AML-193 (cell line): ENCODE results near the gene ZNF594.
"Not testable (repeated sequence)": the region's sequence is repeated elsewhere in the genome, so short reads cannot be mapped to it uniquely, and the experiment has no call there.

Source experiments
- DNase-seq, 2 experiments: peaks; one replicate each; lab custom pipeline; 2025; lab: John Stamatoyannopoulos, UW

The ZNF594 gene

DNA sequence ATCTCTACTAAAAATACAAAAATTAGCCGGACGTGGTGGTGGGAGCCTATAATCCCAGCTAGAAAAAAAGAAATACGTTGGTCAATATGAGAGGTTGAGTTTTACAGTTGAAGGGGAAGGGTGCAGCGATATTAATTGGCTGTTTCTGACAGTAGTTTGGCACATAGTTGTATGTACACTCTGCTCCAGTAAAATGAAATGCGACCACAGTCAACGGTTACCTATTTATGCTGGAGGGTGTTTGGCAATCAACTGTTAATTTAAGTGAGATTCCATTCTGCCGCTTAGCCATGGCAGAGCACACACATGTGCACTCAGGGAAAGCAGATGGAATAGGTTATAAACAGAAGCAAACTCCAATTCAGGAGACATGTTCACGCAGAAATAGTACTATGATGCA, 9.3 kb upstream of the ZNF594 start:
- no peak for DNase-seq

DNA sequence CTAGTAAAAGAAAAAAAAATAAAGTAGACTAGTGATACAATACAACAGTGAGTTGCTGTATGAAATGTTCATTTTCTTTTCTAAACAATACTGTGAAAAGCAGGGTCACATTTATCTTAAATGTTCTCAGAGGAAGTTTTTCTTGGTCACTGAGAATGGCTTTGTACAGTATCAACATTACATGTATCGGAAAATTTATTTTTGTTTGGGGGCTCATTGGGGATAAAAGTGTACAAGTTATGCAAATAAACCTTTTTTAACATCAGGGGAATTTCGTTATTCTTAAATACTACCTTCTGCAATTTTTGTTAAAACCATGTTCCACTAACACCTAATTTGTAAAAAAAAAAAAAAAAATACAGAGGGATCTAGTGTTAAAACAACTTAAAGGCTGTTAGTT, 8.7 kb upstream of the ZNF594 start:
- no peak for DNase-seq

DNA sequence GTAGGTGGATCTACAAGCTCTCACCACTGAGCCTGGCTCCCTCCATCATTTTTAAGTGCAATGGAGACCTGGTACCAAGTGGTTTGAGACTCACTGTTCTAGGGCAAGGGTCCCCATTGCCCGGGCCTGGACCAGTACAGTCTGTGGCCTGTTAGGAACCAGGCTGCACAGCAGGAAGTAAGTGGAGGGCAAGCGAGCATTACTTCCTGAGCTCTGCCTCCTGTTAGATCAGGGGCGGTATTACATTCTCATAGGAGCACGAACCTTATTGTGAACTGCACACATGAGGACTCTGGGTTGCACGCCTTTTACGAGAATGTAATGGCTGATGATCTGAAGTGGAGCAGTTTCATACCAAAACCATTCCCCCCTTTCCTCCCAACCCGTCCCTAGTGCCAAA, 6.8 kb upstream of the ZNF594 start:
- DNase-seq, result no peak

DNA sequence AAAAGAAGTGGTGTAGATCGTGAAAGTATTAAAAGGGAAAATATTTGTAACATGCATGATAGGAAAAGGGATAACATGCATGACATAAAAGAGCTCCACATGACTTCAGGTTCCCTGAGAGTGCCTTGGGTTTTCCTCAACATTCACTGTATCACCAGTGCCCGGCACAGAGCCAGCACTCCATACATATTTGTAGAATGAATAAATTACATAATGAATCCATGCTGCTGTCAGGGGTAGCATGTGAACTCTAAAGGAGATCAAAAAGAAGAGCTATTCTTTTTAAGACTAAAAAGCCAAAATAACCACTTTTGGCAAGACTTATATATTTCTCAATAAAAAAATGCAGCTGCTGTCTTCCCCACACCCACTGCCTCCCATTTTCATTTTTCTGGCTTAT, 2.7 kb upstream of the ZNF594 start:
- DNase-seq, result no peak

DNA sequence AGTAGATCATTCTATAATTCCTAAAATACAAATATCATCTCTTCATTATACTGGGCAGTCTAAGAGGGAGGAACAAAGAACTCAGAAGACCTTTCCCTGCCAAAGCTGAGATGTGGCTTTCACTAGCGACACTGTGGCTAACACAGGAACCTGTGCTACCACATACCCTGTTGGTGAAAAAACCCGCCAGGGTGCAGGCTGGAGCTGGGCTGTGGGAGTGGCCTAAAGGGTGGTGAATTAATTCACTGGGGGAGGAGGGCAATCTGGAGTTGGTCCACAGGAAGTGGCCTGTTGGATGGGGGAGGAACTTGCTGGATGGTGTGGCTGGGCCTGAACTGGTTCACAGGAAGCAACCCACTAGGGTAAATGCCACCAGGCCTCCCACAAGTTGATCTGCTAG, 7.4 kb downstream of the ZNF594 start:
- no peak for DNase-seq

DNA sequence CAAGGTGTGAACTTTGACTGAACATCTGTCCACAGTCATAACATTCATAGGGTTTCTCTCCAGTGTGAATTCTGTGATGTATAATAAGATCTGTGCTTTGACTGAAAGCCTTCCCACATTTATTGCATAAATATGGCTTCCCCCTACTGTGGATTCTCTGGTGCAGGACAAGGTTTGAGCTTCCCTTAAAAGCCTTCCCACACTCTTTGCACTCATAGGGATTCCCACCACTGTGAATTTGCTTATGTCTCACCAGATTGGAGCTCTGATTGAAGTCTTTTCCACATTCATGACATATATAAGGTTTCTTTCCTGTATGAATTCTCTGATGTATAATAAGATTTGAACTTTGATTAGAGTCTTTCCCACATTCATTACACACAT, 8.3 kb downstream of the ZNF594 start:
- DNase-seq, result no peak

DNA sequence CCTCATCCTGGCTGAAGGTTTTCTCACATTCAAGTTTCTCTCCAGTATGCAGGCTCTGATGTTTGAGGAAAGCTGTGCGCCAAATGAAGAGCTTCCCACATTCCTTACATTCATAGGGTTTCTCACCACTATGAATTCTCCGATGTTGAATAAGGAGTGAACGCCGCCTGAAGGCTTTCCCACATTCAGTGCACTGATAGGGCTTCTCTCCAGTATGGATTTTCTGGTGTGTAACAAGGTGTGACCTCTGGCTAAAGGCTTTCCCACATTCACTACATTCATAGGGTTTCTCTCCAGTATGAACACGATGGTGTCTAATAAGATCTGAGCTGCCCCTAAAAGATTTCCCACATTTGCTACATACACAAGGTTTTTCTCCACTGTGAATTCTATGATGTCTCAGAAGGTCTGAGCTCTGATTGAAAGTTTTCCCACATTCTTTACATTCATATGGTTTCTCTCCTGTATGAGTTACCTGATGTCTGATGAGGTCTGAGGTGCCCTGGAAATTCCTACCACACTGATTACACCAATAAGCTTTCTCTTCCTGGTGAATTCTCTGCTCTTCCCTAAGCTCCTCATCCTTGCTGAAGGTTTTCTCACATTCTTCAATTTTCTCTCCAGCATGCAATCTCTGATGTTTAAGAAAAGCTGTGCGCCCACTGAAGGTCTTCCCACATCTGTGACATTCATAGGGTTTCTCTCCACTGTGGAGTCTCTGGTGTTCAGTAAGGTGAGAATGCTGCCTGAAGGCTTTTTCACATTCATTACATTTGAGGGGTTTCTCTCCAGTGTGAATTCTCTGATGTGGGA, 8.9 kb downstream of the ZNF594 start:
- DNase-seq, result no peak

DNA sequence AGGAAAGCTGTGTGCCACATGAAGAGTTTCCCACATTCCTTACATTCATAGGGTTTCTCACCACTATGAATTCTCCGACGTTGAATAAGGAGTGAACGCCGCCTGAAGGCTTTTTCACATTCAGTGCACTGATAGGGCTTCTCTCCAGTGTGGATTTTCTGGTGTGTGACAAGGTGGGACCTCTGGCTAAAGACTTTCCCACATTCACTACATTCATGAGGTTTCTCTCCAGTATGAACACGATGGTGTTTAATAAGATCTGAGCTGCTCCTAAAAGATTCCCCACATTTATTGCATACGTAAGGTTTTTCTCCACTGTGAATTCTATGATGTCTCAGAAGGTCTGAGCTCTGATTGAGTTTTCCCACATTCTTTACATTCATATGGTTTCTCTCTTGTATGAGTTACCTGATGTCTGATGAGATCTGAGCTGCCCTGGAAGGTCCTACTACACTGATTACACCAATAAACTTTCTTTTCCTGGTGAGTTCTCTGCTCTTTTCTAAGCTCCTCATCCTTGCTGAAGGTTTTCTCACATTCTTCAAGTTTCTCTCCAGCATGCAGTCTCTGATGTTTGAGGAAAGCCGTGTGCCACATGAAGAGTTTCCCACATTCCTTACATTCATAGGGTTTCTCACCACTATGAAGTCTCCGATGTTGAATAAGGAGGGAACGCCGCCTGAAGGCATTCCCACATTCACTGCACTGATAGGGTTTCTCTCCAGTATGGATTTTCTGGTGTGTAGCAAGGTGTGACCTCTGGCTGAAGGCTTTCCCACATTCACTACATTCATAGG, 10.0 kb downstream of the ZNF594 start:
- no peak for DNase-seq

DNA sequence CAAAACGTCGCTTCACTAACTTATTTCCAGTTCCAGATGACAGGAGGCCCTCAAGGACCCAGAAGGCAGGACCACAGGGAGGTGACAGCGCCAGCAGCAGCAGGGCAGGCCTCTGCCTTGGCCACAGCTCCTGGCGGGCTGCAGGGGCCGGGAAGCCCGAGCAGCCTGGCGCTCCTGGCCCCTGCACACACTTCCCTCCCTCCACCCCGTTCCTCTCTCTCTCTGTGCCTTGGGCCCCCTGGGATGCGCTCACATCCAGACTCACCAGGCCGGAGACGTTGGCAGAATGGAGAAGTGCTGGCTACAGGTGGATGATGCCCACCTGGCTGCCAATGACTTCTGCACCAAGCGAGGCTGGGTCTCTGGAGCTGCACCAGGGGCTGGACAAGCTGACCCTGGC, 12.7 kb downstream of the ZNF594 start:
- no peak for DNase-seq

DNA sequence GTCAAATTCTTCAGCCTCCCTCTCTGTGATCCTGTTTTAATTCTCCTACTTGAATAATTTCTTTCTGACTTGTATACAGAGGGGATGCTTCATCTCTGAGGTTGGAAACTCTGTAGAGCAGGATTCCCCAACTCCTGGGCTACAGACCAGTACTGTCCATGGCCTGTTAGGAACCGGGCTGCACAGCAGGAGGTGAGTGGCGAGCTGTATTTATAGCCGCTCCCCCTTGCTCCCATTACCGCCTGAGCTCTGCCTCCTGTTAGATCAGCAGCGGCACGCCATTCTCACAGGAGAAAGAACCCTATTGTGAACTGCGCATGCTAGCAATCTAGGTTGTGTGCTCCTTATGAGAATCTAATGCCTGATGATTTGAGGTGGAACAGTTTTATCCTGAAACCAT, 16.6 kb downstream of the ZNF594 start:
- DNase-seq, result not testable (repeated sequence)

DNA sequence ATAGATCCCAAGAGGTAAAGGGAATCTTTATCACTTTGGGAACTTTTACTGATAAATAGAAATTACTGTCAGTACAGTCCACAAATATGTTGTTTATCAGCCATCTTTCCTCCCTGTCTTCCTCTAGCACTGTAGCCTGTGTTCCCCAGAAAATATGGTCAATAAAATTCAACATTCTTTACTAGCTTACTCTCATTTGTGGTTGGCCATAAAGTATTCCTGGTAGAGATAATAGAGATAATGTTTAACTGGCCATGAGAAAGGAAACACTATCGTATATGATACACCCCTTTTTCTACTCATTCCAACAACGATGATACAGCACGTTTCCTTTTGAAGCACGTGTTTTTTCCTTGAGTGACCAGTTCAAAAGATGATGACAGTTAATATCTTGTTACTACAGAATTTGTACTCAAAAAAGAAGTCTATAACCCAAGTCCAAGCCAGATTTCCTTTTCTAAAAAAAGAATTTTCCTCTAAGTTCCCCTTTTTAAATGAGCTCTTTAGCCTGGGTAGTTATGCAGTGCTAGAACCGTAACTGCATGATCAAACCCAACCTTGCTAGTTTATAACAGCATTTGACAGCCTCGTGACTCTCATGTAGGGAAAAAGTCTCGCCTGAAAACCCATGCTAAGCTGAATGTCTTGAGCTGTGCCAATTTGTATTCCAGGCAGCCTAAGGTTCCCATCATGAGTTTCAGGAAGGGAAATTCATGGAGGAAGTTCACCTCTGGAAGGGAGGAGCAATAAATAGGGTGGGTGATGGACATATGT, 25.7 kb downstream of the ZNF594 start:
- DNase-seq, result not testable (repeated sequence)

DNA sequence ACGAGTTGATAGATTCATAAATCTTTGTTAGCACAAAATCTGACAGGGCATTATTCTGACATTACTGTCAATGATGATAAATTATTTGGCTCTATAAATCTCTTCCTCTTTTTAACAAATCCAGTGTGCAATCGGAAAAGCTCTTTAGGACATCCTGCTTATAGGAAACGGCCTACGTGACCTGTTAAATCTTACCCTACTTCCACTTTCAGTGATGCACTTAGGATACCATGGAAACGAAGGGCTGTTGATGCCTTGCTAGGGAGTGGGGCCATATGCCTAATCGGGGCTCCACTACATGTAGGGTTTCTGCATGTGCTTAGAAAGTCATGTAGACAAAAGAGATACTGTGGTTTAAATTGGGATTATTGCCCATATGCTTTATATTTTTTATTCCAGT, 27.2 kb downstream of the ZNF594 start:
- DNase-seq, result no peak

DNA sequence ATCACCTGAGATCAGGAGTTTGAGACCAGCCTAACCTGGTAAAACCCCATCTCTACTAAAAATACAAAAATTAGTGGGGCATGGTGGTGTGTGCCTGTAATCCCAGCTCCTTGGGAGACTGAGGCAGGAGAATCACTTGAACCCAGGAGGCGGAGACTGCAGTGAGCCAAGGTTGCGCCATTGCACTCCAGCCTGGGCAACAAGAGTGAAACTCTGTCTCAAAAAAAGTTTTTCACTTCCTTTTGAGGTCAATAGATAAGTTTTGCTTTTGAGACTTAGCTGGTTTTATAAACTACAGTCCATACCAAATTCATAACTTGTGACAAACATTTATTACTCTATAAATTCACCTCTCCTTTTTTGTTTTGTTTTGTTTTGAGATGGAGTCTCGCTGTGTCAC, 29.9 kb downstream of the ZNF594 start:
- not testable (repeated sequence) for DNase-seq

DNA sequence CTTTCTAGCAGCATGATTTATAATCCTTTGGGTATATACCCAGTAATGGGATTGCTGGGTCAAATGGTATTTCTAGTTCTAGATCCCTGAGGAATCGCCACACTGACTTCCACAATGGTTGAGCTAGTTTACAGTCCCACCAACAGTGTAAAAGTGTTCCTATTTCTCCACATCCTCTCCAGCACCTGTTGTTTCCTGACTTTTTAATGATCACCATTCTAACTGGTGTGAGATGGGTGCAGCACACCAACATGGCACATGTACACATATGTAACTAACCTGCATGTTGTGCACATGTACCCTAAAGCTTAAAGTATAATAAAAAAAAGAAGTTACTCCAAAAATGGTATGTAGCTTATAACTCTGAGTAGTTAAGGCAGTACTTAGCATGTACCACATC, 31.0 kb downstream of the ZNF594 start:
- not testable (repeated sequence) for DNase-seq

DNA sequence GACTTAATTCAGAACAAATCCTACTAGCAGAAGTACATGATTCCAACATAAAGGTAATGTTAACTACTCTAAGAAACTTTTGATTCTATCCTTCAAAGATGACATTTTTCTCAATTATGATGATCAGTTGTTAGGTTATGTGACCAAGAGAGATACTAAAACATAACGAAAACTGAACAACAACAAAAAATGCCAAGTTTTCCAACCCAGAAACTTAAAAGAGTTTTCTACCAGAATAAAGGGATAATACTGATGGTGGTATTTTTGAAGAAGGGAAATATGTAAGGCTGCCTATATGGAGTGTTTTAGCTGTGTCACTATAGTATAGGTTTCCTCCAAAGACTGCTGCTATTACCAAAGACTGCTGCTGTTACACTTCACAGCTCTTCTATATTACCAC, 45.5 kb downstream of the ZNF594 start:
- not testable (repeated sequence) for DNase-seq

DNA sequence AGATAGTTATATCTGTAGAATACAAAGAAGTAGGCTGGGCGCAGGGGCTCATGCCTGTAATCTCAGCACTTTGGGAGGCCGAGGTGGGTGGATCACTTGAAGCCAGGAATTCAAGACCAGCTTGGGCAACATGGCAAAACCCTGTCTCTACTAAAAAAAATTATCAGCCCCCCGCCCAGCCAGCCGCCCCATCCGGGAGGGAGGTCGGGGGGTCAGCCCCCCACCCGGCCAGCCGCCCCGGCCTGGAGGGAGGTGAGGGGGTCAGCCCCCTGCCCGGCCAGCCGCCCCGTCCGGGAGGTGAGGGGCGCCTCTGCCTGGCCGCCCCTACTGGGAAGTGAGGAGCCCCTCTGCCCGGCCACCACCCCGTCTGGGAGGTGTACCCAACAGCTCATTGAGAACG, 48.8 kb downstream of the ZNF594 start:
- DNase-seq, result not testable (repeated sequence)

DNA sequence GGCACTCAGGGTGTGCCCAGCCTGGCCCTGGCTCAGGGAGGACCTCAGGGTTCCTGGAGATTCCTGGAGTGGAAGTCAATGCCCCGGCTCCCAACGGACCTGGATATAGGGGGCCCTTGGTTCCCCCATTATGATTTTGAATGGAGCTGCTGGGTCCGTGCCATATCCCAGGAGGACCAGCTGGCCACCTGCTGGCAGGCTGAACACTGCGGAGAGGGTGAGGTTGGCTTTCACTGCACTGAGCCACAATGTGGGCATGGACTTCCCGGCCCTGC, 52.3 kb downstream of the ZNF594 start:
- no peak for DNase-seq

DNA sequence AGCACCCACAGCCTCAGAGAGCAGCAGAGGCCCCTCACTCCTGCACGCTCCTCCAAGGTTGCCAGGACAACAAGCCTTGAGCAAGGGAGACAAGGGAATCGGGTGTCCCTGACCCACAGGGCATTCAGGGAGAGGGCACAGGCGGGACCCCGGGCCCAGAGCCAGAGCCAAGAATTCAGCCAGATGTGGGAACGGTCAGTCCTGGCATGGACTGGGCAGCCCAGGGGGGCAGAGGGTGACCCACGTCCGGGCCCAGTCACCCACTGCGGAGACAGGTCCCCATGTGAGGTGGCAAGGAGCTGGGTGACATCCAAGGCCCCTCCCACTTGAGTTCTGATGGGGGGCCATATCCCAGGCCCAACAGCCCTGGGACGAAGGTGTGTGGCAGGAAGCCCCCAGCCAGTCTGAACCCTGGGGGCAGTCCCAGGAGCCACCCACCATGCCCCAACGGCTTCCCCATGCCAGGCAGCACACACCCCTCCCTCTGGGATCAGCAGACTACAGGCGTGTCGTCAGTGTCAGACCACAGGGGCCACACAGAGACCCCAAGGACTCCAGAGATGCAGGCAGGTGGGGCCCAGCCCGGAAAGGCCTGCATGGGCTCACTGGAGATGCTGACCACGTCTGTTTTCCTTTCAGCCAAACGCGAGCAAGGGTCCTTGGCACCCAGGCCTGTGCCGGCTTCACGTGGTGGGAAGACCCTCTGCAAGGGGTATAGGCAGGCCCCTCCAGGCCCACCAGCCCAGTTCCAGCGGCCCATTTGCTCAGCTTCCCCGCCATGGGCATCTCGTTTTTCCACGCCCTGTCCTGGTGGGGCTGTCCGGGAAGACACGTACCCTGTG, 52.8 kb downstream of the ZNF594 start:
- DNase-seq, result no peak

DNA sequence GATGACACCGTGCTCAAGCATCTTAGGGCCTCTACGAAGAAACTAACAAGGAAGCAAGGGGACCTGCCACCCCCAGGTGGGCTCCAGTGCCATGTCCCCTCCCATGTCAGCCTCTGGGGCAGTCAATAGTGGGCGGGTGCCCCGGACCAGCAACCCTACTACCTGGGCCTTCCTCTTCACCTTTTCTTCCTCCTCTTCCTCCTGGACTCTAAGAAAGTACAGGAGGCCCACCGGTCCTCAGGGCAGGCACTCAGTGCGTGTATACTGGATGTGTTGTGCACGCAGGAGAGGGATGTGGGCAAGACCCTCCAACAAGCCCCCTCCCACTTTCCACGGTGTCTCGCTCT, 53.5 kb downstream of the ZNF594 start:
- not testable (repeated sequence) for DNase-seq

DNA sequence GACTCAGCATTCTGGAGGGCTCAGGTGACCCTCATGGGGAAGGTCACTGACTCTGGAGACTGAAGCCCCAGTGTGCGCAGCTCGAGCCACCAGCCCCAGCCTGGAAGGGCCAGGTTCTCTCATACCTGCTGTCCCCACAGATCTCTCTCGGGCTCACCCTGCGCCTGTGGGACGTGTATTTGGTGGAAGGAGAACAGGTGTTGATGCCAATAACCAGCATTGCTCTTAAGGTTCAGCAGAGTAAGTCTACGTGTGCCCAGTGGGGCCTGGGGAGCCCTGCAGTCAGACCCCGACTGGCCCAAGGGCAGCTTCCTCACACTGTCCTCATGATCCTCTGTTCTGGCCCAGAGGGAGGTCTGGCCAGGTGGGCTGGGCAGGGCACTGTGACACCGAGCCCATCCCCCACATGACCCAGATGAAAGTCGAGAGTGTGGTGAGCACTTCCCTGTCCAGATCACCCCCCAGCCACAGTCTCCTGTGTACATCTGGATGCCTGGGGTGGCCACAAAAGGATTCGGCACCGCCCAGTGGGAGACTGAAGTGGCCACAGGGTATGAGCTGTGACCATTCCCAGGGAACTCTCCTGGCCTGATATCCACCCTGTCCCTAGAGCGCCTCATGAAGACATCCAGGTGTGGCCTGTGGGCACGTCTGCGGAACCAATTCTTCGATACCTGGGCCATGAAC, 54.0 kb downstream of the ZNF594 start:
- not testable (repeated sequence) for DNase-seq

DNA sequence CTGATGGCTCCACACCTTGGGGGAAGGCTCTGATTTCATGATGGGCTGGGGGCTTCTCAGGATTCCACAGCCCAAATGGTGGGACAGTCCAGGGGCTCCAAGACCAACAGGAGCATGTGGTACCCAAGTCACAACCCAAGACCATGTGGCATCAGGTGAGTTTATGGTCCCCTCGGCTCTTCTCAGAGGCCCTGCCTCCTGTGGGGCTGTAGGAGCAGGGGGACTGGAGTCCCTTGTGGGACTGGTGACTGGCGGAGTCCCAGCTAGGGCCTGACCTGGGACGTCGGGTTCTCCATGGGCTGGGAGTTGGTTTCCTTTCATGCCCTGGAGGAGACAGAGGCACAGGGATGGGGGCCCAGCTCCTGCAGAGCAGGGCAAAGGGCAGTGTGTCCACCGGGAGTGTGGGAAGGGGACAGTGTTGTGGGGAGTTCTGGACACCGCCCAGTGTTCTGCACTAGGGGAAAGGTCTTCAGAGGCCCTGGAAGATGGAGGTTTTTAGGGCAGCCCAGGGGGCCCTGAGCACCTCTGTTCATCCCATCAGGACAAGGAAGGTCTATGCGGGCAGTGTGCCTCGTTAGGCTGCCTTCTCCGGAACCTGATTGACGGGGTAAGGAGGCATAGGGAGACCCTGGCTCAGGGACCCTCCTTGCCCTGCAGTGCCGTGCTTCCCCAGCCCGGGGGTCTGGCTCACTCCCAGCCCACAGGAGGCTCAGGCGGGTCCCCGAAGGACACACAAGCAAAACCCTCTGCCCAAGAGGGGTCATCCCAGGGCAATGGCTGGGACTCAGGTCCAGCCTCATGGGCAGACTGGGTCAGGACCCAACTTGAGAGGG, 54.9 kb downstream of the ZNF594 start:
- not testable (repeated sequence) for DNase-seq
